K562 (cell line): Measurements from ENCODE around the gene MARK3. TPM values are rescaled to one million over a fixed set of nuclear protein-coding genes. Genes with fewer than 3 reads are reported as not detected.

Experiments
- CBFA2T2 ChIP-seq: fragments of 450-650 bp; conservative IDR thresholded peaks from 2 replicates; pipeline ENCODE4 v1.6.1; 2017; ENCODE audit warnings: mild to moderate bottlenecking
- CXXC5 ChIP-seq: fragments of 250-450 bp; sonication (Bioruptor Pico); IDR thresholded peaks from 2 replicates; pipeline ENCODE4 v1.8.0; 2022; ENCODE audit warnings: inconsistent platforms, mild to moderate bottlenecking, moderate library complexity
- ETV1 ChIP-seq: fragments of 450-650 bp; conservative IDR thresholded peaks from 2 replicates; pipeline ENCODE4 v1.6.1; 2016; ENCODE audit warnings: missing genetic modification characterization, control low read depth, low read depth, missing compliant biosample characterization
- FOXJ3 ChIP-seq: sonication (generic); formaldehyde crosslinking; IDR thresholded peaks from 2 replicates; pipeline ENCODE4 v1.4.0; 2020; ENCODE audit warnings: mild to moderate bottlenecking, missing genetic modification reagents
- GTF3C2 ChIP-seq: IDR thresholded peaks from 3 replicates; pipeline ENCODE4 v1.6.1; 2011; ENCODE audit warnings: borderline replicate concordance, mild to moderate bottlenecking, moderate library complexity; ENCODE audit not compliant: insufficient read length; ENCODE audit errors: extremely low read depth
- PBX2 ChIP-seq, 2 experiments: IDR thresholded peaks in 1 of 2; conservative IDR thresholded peaks in 1 of 2; 2 replicates each; pipeline ENCODE4 v1.6.1; 2016; ENCODE audit warnings: low read depth in 2 of 2, mild to moderate bottlenecking in 1 of 2, missing compliant biosample characterization in 1 of 2, missing genetic modification characterization in 1 of 2, moderate library complexity in 1 of 2
- RREB1 ChIP-seq: fragments of 250-450 bp; sonication (Bioruptor Pico); IDR thresholded peaks from 2 replicates; pipeline ENCODE4 v1.4.0; 2020
- SREBF1 ChIP-seq: fragments of 150-350 bp; IDR thresholded peaks from 2 replicates; pipeline ENCODE4 v1.6.1; 2014; ENCODE audit warnings: antibody characterized with exemption, low read depth, low read length, borderline replicate concordance
- WHSC1 ChIP-seq: IDR thresholded peaks from one replicate; pipeline ENCODE4 v1.6.1; 2012; ENCODE audit warnings: low read length, control low read depth, inconsistent platforms
- ZHX1 ChIP-seq: fragments of 150-350 bp; conservative IDR thresholded peaks from 2 replicates; pipeline ENCODE4 v1.6.1; 2014; ENCODE audit warnings: low read length
- ZNF311 ChIP-seq: fragments of 250-450 bp; sonication (Bioruptor Pico); IDR thresholded peaks from 2 replicates; pipeline ENCODE4 v1.4.0; 2020; ENCODE audit warnings: mild to moderate bottlenecking, moderate library complexity
- polyA plus RNA-seq, 8 experiments: library from polyadenylated mRNA; depleted of rRNA in 4 of 8; stranded (reverse) in 5 of 8; unstranded in 3 of 8; fragments of >200 nt; fragmentation: Nextera tagmentation in 2 of 8; fragmentation: Illumina TruSeq in 1 of 8; extraction: Ambion mirVana in 2 of 8; extraction: Trizol in 1 of 8; gene quantifications; 2 replicates each; pipeline versions ENCODE4 v1.2.1 to v1.2.3, GENCODE V29; 2011 to 2014; ENCODE audit warnings: inconsistent platforms in 1 of 8, missing spikeins in 1 of 8
- total RNA-seq, 7 experiments: library from RNA; depleted of rRNA in 6 of 7; stranded (reverse); fragments of >200 nt in 6 of 7; fragmentation: Illumina TruSeq in 2 of 7; extraction: Trizol in 2 of 7; gene quantifications; 2 replicates each; pipeline versions ENCODE4 v1.2.1 to v1.2.3, GENCODE V29; 2011 to 2021; ENCODE audit warnings: low replicate concordance in 1 of 7

MARK3 gene
- total and polyA plus RNA-seq, 9 of the 15 experiments (the other 6 are each of a cell fraction or from before 2014, with no cell fraction given) = 10.1 to 68.7 (median 56.3) TPM

GRCh38 chr14:103385152-103385928 is at the start of gene MARK3 (continued):
- TF ChIP-seq ETV1 (tag) = no peak; the same call in 1 of the 2 replicates
- peak; percentile 69 for TF ChIP-seq CXXC5
- no peak for TF ChIP-seq PBX2 (CRISPR knock-in tag; IDR thresholded peaks at IDR 0.05; ENCODE audit: low read depth)
- TF ChIP-seq PBX2 (tag; conservative IDR thresholded peaks at IDR 0.05; ENCODE audit: low read depth) = no peak
- no peak for TF ChIP-seq ZHX1
- TF ChIP-seq FOXJ3 = no peak
- TF ChIP-seq ZNF311 (CRISPR knock-in tag) = no peak
- no peak for TF ChIP-seq WHSC1
- no peak for TF ChIP-seq CBFA2T2
- TF ChIP-seq SREBF1 = no peak
- TF ChIP-seq GTF3C2 = no peak
- 0 out of 2 replicates have a peak, but pooled peaks have one; percentile 68 for TF ChIP-seq RREB1
